Endothelial cell (in vitro differentiated cells): ENCODE measurements around the gene TMEM215. TPM values are rescaled to one million over a fixed set of nuclear protein-coding genes. Genes with fewer than 3 reads are reported as not detected.
"Not testable (repeated sequence)": the region's sequence is repeated elsewhere in the genome, so short reads cannot be mapped to it uniquely, and the experiment has no call there.

Experiments
- DNase-seq: peaks from one replicate; pipeline ENCODE4 v3.0.0; 2021; ENCODE audit warnings: low spot score
- H3K27ac Mint-ChIP-seq: one replicate; pipeline ENCODE4 v1.8.0; 2021; ENCODE audit warnings: mixed read lengths, inconsistent platforms; ENCODE audit not compliant: unreplicated experiment
- H3K27me3 Mint-ChIP-seq: one replicate; pipeline ENCODE4 v1.8.0; 2021; ENCODE audit warnings: mild to moderate bottlenecking, moderate library complexity, mixed read lengths, inconsistent platforms; ENCODE audit not compliant: unreplicated experiment
- H3K36me3 Mint-ChIP-seq: one replicate; pipeline ENCODE4 v1.8.0; 2021; ENCODE audit warnings: mild to moderate bottlenecking, low read depth, mixed read lengths, inconsistent platforms; ENCODE audit not compliant: unreplicated experiment
- H3K4me1 Mint-ChIP-seq: one replicate; pipeline ENCODE4 v1.8.0; 2021; ENCODE audit warnings: mild to moderate bottlenecking, mixed read lengths, inconsistent platforms; ENCODE audit not compliant: unreplicated experiment
- H3K4me3 Mint-ChIP-seq: one replicate; pipeline ENCODE4 v1.8.0; 2021; ENCODE audit warnings: mild to moderate bottlenecking, mixed read lengths, inconsistent platforms; ENCODE audit not compliant: unreplicated experiment
- H3K9me3 Mint-ChIP-seq: one replicate; pipeline ENCODE4 v1.8.0; 2021; ENCODE audit warnings: mixed read lengths, inconsistent platforms; ENCODE audit not compliant: unreplicated experiment
- total RNA-seq: library from RNA; stranded (reverse); fragmentation: NEBNext Ultra II Directional; extraction: Animal tissue kit (Norgen Biotek cat#: 25700); gene quantifications from one replicate; pipeline ENCODE4 v1.2.1, GENCODE V29; 2021; ENCODE audit not compliant: unreplicated experiment
- TF ChIP-seq, protein P1 (sequence below): fragments of 200-600 bp; sonication (generic); IDR thresholded peaks from one replicate; pipeline ENCODE4 v1.5.0; 2021; ENCODE audit warnings: antibody characterized with exemption; ENCODE audit not compliant: unreplicated experiment

TMEM215 gene
- total RNA-seq, 1 donor from 2014 or later, result 0.18 TPM

DNA sequence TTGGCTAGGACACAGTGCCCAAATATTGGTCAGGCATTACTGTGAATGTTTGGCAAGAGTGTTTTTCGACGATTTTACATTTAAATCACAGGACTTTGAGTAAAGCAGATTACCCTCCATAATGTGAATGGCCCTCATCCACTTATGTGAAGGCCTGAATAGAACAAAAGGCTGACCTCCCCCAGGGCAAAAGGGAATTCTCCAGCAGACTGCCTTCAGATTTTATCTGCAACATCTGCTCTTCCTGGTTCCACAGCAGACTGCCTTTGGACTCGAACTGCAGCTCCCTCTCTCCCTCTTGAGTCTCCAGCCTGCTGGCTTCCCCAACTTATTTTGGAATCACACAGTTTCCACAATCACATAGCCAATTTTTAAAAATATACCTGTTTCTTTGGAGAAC lies 7.1 kb upstream of the TMEM215 start:
- Mint-ChIP-seq H3K9me3 (no peaks in the 10 kb centered on the region), H3K4me1 (peaks cover 6% of the 10 kb centered on the region), H3K4me3 (no peak overlapping the region), H3K27me3 (peaks cover 1% of the 10 kb centered on the region), H3K27ac (no peak overlapping the region), H3K36me3 (no peaks in the 10 kb centered on the region)
- TF ChIP-seq, protein P1, sequence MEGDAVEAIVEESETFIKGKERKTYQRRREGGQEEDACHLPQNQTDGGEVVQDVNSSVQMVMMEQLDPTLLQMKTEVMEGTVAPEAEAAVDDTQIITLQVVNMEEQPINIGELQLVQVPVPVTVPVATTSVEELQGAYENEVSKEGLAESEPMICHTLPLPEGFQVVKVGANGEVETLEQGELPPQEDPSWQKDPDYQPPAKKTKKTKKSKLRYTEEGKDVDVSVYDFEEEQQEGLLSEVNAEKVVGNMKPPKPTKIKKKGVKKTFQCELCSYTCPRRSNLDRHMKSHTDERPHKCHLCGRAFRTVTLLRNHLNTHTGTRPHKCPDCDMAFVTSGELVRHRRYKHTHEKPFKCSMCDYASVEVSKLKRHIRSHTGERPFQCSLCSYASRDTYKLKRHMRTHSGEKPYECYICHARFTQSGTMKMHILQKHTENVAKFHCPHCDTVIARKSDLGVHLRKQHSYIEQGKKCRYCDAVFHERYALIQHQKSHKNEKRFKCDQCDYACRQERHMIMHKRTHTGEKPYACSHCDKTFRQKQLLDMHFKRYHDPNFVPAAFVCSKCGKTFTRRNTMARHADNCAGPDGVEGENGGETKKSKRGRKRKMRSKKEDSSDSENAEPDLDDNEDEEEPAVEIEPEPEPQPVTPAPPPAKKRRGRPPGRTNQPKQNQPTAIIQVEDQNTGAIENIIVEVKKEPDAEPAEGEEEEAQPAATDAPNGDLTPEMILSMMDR, result no peak
- no peak for DNase-seq

DNA sequence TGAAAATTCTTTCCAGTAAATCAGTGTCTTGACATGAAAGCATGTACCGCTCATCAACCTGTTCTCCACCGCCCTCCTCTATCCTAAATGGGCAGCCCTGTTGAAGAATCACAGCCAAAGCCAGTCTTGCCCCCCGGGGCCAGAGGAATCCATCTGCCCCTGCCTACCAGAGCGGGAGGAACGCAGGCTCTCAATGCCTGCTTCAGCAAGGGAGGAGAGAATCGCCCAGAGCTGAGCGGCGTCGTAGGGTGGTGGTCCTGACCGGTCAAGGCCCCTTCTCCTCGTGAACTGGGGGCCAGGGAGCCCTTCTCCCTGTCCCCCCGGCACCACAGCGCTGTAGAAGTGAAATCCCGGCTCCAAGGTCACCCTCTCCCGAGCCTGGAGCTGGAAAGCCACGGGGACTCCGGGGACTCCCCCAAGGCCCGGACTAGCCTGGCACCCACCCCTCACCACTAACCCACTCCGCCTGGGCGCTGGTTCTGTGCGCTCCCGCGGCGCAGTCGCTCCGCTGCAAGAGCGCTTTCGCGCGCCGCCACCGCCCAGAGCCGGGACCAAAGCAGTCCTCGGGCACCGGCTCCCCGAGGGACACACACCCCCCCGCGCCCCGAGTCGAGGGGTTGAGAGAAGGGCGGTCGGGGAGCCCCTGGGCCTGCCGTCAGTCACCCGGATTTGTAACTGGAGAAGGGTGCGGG lies 718 bp upstream of the TMEM215 start:
- TF ChIP-seq, protein P1, result no peak
- Mint-ChIP-seq H3K27ac (no peak overlapping the region), H3K36me3 (no peaks in the 10 kb centered on the region), H3K4me1 (peaks cover 6% of the 10 kb centered on the region), H3K9me3 (no peaks in the 10 kb centered on the region), H3K4me3 (peak overlapping the region; percentile 68), H3K27me3 (peaks cover 9% of the 10 kb centered on the region)
- peak; percentile 29 for DNase-seq

DNA sequence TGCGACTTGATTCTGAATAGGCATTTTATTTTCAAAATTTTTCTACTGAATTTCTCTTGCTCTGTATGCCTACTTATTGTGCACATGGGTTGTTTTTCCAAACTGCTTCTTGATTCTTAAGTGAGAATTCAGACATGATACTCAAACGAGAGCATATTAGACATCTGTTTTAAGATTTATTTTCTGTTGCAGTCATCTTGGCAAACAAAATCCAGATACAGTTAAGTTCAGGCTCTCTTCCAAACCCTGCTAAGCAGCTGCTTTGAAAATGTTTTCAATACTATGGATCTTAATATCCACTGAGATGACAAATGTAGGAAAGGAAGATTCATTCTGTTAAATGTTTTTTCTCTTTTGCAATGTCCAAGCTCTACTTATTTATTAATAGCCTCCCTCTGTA lies 4.5 kb downstream of the TMEM215 start:
- Mint-ChIP-seq H3K4me1 (no peaks in the 10 kb centered on the region), H3K36me3 (no peaks in the 10 kb centered on the region), H3K4me3 (no peak overlapping the region), H3K9me3 (no peaks in the 10 kb centered on the region), H3K27ac (no peak overlapping the region), H3K27me3 (peaks cover 8% of the 10 kb centered on the region)
- no peak for DNase-seq
- TF ChIP-seq, protein P1, result no peak

DNA sequence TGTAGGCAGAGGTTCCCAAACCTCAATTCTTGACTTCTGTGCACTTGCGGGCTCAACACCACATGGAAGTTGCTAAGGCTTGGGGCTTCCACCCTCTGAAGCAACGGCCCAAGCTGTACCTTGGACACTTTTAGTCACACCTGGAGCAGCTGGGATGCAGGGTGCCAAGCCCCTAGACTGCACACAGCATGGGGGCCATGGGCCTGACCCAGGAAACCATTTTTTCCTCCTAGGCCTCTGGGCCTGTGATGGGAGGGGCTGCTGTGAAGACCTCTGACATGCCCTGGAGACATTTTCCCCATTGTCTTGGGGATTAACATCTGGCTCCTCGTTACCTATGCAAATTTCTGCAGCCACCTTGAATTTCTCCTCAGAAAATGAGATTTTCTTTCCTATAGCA lies 12.7 kb downstream of the TMEM215 start:
- H3K27ac Mint-ChIP-seq, DNase-seq, H3K4me3 Mint-ChIP-seq, H3K27me3 Mint-ChIP-seq, H3K4me1 Mint-ChIP-seq: not testable (repeated sequence)
- Mint-ChIP-seq H3K9me3 (peaks cover 14% of the 10 kb centered on the region), H3K36me3 (peaks cover 11% of the 10 kb centered on the region)

DNA sequence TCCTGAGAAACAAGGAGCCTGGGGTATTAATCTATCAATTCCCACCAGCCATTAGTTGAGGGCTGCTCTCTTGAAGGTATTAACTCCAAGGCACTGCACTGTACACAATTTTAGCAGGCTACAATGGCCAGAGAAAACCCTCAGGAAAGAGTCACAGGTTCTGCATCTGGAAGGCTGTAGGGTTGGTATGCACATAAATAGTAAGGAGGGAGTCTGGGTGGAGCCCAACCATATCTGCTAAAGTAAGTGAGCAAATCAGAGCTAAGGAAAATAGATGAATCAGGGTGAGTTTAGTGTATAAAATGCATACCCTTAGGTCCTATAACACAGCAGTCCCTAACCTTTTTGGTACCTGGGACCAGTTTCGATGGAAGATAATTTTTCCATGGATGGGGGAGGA lies 18.2 kb downstream of the TMEM215 start:
- DNase-seq, result no peak
- TF ChIP-seq, protein P1, result no peak
- Mint-ChIP-seq H3K27ac (no peak overlapping the region), H3K4me3 (no peak overlapping the region), H3K27me3 (no peaks in the 10 kb centered on the region), H3K4me1 (no peaks in the 10 kb centered on the region), H3K9me3 (peaks cover 5% of the 10 kb centered on the region), H3K36me3 (peaks cover 4% of the 10 kb centered on the region)
